Kidney epithelial cell (primary cell): Measurements from ENCODE around the gene CALB2. TPM values are rescaled to one million over a fixed set of nuclear protein-coding genes. Genes with fewer than 3 reads are reported as not detected.

Experiments
- DNase-seq: peaks from one replicate; pipeline ENCODE4 v3.0.0-alpha.2; 2010; ENCODE audit warnings: low read depth
- H3K27me3 ChIP-seq: 2 replicates; pipeline ENCODE4 v1.6.0; 2011; ENCODE audit warnings: low read length; ENCODE audit not compliant: control insufficient read depth, insufficient read depth
- H3K36me3 ChIP-seq: 2 replicates; pipeline ENCODE4 v1.5.1; 2011; ENCODE audit warnings: low read length; ENCODE audit not compliant: control insufficient read depth, insufficient read depth
- H3K4me3 ChIP-seq: 2 replicates; pipeline ENCODE4 v1.5.1; 2011; ENCODE audit warnings: low read depth, mild to moderate bottlenecking, control low read depth, low read length
- CTCF ChIP-seq: IDR thresholded peaks from 2 replicates; pipeline ENCODE4 v1.5.1; 2011; ENCODE audit warnings: mild to moderate bottlenecking, moderate library complexity, low read length, control low read depth, inconsistent platforms; ENCODE audit not compliant: insufficient read depth, poor library complexity, severe bottlenecking
- total RNA-seq: library from RNA; depleted of rRNA; stranded (reverse); fragments of >200 nt; gene quantifications from 2 replicates; pipeline ENCODE4 v1.2.3, GENCODE V29; 2015

Gene CALB2
- total RNA-seq, 1 donor from 2014 or later, result 6.2 TPM

- Histone ChIP-seq H3K27me3 (no peaks in the 10 kb centered on the region), H3K36me3 (no peaks in the 10 kb centered on the region), H3K4me3 (no peak overlapping the region)
- no peak for DNase-seq
- no peak for TF ChIP-seq CTCF
Observed at GRCh38 chr16:71383054-71383773, 24.7 kb downstream of the CALB2 start.

- no peak for DNase-seq
- no peaks in the 10 kb centered on the region for H3K27me3 ChIP-seq
- no peak for TF ChIP-seq CTCF
- no peaks in the 10 kb centered on the region for H3K36me3 ChIP-seq
- H3K4me3 ChIP-seq, result no peak overlapping the region
Observed at GRCh38 chr16:71384073-71384724, 25.7 kb downstream of the CALB2 start.

GRCh38 chr16:71387045-71387871 is 28.7 kb downstream of the CALB2 start:
- TF ChIP-seq CTCF, result no peak
- DNase-seq, result no peak
- Histone ChIP-seq H3K4me3 (no peak overlapping the region), H3K36me3 (no peaks in the 10 kb centered on the region), H3K27me3 (no peaks in the 10 kb centered on the region)

- TF ChIP-seq CTCF, result no peak
- DNase-seq, result no peak
- no peak overlapping the region for H3K4me3 ChIP-seq
- H3K36me3 ChIP-seq, result no peaks in the 10 kb centered on the region
- no peaks in the 10 kb centered on the region for H3K27me3 ChIP-seq
Observed at GRCh38 chr16:71389330-71389729, 30.8 kb downstream of the CALB2 start.

- no peak overlapping the region for H3K4me3 ChIP-seq
- H3K36me3 ChIP-seq, result no peaks in the 10 kb centered on the region
- TF ChIP-seq CTCF, result no peak
Observed at GRCh38 chr16:71396594-71396993, 38.1 kb downstream of the CALB2 start.

More at GRCh38 chr16:71396594-71396993, 38.1 kb downstream of the CALB2 start:
- H3K27me3 ChIP-seq, result no peaks in the 10 kb centered on the region
- DNase-seq, result no peak
